ENCODE measurements around the gene LRSAM1. TPM values are rescaled to one million over a fixed set of nuclear protein-coding genes. Genes with fewer than 3 reads are reported as not detected.

Gene LRSAM1
- total and polyA plus RNA-seq, 4 donors, result 6.6 to 9.7 (median 7.1) TPM

DNA sequence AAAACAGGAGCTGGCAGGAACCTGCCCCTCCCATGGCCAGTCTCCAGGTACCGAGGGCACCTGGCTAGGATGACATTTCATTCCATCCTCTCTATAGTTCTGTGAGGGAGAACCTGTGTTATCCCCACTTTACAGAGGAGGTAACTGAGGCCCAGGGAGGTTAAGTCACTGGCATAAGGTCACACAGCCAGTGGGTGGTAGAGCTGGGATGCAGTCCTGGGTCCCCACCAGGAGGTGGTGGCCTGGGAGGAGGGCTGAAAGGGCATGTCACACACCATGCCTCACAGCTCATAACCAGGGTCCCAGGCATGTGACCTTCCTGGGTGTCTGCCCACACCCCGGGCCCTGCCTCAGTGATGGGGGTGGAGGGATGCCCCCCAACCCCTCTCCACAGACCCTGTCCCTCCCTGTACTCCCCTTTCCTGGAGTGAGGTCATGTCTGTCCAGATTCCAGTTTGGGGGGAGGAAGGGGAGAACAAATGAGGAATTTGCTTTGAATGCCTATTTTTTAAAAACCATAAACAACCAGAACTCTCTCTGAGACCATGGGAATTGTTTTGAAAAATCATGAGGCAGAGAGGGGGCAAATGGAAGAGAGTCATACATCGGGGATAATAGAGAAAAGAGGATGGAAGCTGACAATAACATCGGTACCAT is 83.1 kb downstream of the LRSAM1 start:
- DNase-seq (ENCODE audit: low spot score), result no peak
- Histone ChIP-seq H3K36me3 (ENCODE audit: control insufficient read depth in 4 of 4, insufficient read depth in 3 of 4, low read depth in 1 of 4, low read length in 3 of 4) (no peaks in the 10 kb centered on the region), H3K4me1 (ENCODE audit: control insufficient read depth in 4 of 4, insufficient read depth in 4 of 4, low read length in 3 of 4) (peaks cover 0 to 3% (median 0%) of the 10 kb centered on the region in 4 donors), H3K9ac (ENCODE audit: low read depth in 1 of 2, low read length in 2 of 2) (no peak overlapping the region), H3K9me3 (ENCODE audit: control insufficient read depth in 4 of 4, low read length in 3 of 4) (no peaks in the 10 kb centered on the region), H3K4me3 (ENCODE audit: low read depth in 1 of 3, low read length in 3 of 3) (no peak overlapping the region), H3K27ac (ENCODE audit: low read depth in 1 of 2, low read length in 2 of 2) (peak overlapping the region in 1 of 2 donors; percentile 31), H3K27me3 (ENCODE audit: control insufficient read depth in 4 of 4, insufficient read depth in 4 of 4, low read length in 3 of 4) (no peaks in the 10 kb centered on the region)
- TF ChIP-seq, protein P1, sequence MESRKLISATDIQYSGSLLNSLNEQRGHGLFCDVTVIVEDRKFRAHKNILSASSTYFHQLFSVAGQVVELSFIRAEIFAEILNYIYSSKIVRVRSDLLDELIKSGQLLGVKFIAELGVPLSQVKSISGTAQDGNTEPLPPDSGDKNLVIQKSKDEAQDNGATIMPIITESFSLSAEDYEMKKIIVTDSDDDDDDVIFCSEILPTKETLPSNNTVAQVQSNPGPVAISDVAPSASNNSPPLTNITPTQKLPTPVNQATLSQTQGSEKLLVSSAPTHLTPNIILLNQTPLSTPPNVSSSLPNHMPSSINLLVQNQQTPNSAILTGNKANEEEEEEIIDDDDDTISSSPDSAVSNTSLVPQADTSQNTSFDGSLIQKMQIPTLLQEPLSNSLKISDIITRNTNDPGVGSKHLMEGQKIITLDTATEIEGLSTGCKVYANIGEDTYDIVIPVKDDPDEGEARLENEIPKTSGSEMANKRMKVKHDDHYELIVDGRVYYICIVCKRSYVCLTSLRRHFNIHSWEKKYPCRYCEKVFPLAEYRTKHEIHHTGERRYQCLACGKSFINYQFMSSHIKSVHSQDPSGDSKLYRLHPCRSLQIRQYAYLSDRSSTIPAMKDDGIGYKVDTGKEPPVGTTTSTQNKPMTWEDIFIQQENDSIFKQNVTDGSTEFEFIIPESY (IDR thresholded peaks at IDR 0.05), result no peak
- TF ChIP-seq FOXA1 (IDR thresholded peaks at IDR 0.05) (no peak), NR2F2 (IDR thresholded peaks at IDR 0.05) (no peak), TAF1 (conservative IDR thresholded peaks at IDR 0.05) (no peak), HNF4G (IDR thresholded peaks at IDR 0.05) (no peak), EGR1 (IDR thresholded peaks at IDR 0.05; ENCODE audit: low read depth in 2 of 2) (no peak), HNF4A (conservative IDR thresholded peaks at IDR 0.05) (no peak)
- TF ChIP-seq, protein P2, sequence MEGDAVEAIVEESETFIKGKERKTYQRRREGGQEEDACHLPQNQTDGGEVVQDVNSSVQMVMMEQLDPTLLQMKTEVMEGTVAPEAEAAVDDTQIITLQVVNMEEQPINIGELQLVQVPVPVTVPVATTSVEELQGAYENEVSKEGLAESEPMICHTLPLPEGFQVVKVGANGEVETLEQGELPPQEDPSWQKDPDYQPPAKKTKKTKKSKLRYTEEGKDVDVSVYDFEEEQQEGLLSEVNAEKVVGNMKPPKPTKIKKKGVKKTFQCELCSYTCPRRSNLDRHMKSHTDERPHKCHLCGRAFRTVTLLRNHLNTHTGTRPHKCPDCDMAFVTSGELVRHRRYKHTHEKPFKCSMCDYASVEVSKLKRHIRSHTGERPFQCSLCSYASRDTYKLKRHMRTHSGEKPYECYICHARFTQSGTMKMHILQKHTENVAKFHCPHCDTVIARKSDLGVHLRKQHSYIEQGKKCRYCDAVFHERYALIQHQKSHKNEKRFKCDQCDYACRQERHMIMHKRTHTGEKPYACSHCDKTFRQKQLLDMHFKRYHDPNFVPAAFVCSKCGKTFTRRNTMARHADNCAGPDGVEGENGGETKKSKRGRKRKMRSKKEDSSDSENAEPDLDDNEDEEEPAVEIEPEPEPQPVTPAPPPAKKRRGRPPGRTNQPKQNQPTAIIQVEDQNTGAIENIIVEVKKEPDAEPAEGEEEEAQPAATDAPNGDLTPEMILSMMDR (IDR thresholded peaks at IDR 0.05; ENCODE audit: low read depth, low read length, missing input control), result no peak
- TF ChIP-seq, protein P3, sequence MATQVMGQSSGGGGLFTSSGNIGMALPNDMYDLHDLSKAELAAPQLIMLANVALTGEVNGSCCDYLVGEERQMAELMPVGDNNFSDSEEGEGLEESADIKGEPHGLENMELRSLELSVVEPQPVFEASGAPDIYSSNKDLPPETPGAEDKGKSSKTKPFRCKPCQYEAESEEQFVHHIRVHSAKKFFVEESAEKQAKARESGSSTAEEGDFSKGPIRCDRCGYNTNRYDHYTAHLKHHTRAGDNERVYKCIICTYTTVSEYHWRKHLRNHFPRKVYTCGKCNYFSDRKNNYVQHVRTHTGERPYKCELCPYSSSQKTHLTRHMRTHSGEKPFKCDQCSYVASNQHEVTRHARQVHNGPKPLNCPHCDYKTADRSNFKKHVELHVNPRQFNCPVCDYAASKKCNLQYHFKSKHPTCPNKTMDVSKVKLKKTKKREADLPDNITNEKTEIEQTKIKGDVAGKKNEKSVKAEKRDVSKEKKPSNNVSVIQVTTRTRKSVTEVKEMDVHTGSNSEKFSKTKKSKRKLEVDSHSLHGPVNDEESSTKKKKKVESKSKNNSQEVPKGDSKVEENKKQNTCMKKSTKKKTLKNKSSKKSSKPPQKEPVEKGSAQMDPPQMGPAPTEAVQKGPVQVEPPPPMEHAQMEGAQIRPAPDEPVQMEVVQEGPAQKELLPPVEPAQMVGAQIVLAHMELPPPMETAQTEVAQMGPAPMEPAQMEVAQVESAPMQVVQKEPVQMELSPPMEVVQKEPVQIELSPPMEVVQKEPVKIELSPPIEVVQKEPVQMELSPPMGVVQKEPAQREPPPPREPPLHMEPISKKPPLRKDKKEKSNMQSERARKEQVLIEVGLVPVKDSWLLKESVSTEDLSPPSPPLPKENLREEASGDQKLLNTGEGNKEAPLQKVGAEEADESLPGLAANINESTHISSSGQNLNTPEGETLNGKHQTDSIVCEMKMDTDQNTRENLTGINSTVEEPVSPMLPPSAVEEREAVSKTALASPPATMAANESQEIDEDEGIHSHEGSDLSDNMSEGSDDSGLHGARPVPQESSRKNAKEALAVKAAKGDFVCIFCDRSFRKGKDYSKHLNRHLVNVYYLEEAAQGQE (IDR thresholded peaks at IDR 0.05), result no peak
- WGBS, result 87% methylated on average over 4 of the region's 4 CpGs

DNA sequence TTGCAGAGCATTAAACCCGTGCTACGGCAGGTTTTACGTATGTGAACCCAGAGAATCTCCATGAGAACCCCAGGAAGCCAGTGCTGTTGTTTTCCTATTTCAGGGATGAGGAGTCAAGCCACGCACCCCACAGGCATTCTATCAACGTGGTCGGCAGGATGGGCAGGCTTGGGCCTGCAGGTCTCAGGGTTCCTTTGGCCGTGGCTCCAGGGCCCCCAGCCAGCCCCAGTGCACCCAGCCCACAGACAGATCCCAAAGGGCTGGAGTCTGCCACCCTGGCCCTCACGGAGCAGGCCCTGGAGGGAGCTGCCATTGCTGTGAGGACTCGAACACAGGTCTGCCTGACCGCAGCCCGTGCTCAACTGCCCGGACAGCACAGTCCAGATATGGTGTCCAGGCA is 83.6 kb downstream of the LRSAM1 start:
- H3K36me3 ChIP-seq (ENCODE audit: control insufficient read depth in 4 of 4, insufficient read depth in 3 of 4, low read depth in 1 of 4, low read length in 3 of 4), result no peaks in the 10 kb centered on the region
- DNase-seq (ENCODE audit: low spot score), result no peak
- no peak for TF ChIP-seq YY1 (IDR thresholded peaks at IDR 0.05)
- TF ChIP-seq, protein P1 (IDR thresholded peaks at IDR 0.05), result no peak
- no peaks in the 10 kb centered on the region for H3K9me3 ChIP-seq (ENCODE audit: control insufficient read depth in 4 of 4, low read length in 3 of 4)
- H3K27me3 ChIP-seq (ENCODE audit: control insufficient read depth in 4 of 4, insufficient read depth in 4 of 4, low read length in 3 of 4), result no peaks in the 10 kb centered on the region
- 68% methylated on average over 12 of the region's 12 CpGs for WGBS
- no peak overlapping the region for H3K9ac ChIP-seq (ENCODE audit: low read depth in 1 of 2, low read length in 2 of 2)
- no peak overlapping the region for H3K4me3 ChIP-seq (ENCODE audit: low read depth in 1 of 3, low read length in 3 of 3)
- H3K4me1 ChIP-seq (ENCODE audit: control insufficient read depth in 4 of 4, insufficient read depth in 4 of 4, low read length in 3 of 4), result peaks cover 0 to 8% (median 0%) of the 10 kb centered on the region in 4 donors
- peak overlapping the region in 1 of 2 donors; percentile 25 for H3K27ac ChIP-seq (ENCODE audit: low read depth in 1 of 2, low read length in 2 of 2)

All from liver (tissue), 9 donors.